ENCODE results near the gene SLC44A2.
A peak's percentile ranks its signal among the peaks of the same experiment; 100 is the strongest.
"Not testable (repeated sequence)": the region's sequence is repeated elsewhere in the genome, so short reads cannot be mapped to it uniquely, and the experiment has no call there.

SLC44A2 gene

DNA sequence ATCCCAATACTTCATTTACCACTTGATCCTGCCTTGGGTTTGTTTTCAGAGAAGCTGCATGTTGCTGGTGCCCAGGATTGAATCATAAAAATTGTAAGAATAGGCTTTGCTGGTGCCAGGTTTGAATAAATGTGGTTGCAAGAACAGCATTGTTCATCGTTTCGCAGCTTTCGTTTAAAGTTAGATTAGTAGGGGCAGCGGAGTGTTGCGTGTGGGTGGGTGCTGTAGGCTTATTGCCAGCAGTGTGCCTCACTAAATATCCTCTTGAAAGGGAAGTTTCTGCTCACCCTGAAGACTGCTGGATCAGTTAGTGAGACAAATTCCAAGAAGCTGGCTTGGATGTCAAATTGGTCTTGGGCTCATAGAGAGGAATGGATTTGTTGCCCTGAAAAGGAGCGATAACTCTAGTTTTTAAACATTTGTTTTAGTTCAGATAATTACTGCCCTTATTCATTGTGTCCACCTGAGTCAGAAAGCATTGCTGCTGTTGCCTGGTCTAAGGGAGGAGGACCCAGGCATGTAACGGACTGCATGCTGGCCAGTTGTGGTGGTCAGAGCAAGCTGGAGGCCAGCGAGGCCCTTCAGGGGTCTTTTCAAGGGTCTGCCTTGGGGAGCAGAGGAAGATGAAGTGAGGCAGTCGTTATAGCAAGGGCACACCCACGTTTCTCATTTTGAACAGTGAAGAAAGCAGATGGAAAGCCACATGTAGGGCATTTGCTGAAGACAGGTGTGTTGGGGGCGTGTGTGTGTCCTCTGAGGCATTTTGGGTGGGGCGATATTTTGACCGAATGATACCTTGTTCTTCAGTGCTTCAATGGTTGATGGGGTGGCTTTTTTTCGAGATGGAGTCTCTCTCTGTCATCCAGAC is 37.3 kb downstream of the SLC44A2 start:
- H2AFZ ChIP-seq (ENCODE audit: low read length) = no peak overlapping the region
- H3K4ac ChIP-seq (ENCODE audit: low read length) = no peak overlapping the region
- H3K9me3 ChIP-seq (replicated peaks in 1 of 2; ENCODE audit: control insufficient read depth in 2 of 2, insufficient read depth in 1 of 2, low read depth in 1 of 2, low read length in 2 of 2) = no peaks in the 10 kb centered on the region
- no CpG with 5 or more reads among the region's 14 CpGs for WGBS, 2 donors (ENCODE audit: extremely low coverage in 2 of 2, insufficient read length in 2 of 2, insufficient replicate concordance in 1 of 2)
- no peak overlapping the region for H3K14ac ChIP-seq (ENCODE audit: low read length)
- H3K79me1 ChIP-seq (ENCODE audit: low read depth, low read length) = peaks cover 2% of the 10 kb centered on the region
- H2BK120ac ChIP-seq (ENCODE audit: low read depth, low read length) = no peak overlapping the region
- H3K4me3 ChIP-seq (ENCODE audit: low read length in 2 of 2) = no peak overlapping the region
- H3K23ac ChIP-seq (ENCODE audit: low read depth, low read length, poor library complexity) = no peak overlapping the region
- no peak overlapping the region for H3K27ac ChIP-seq (replicated peaks; ENCODE audit: low read length)
- H2AK5ac ChIP-seq (ENCODE audit: low read depth, low read length) = no peak overlapping the region
- peaks cover 17 to 89% of the 10 kb centered on the region in 2 donors for H3K36me3 ChIP-seq (replicated peaks in 1 of 2; ENCODE audit: control insufficient read depth in 2 of 2, insufficient read depth in 2 of 2, low read length in 2 of 2)
- H2BK5ac ChIP-seq (ENCODE audit: low read length) = no peak overlapping the region
- H2BK15ac ChIP-seq (ENCODE audit: low read length) = no peak overlapping the region
- H3K9ac ChIP-seq (ENCODE audit: low read depth, low read length, poor library complexity) = peak overlapping the region; percentile 54
- peaks cover 0 to 5% of the 10 kb centered on the region in 2 donors for H3K4me1 ChIP-seq (ENCODE audit: control insufficient read depth in 2 of 2, insufficient read depth in 1 of 2, low read depth in 1 of 2, low read length in 2 of 2)
- no peak overlapping the region for H3K18ac ChIP-seq (ENCODE audit: low read length)
- H2BK12ac ChIP-seq (ENCODE audit: low read length) = no peak overlapping the region
- H4K91ac ChIP-seq (ENCODE audit: low read depth, low read length, poor library complexity) = no peak overlapping the region
- H4K8ac ChIP-seq (ENCODE audit: low read depth, low read length) = no peak overlapping the region
- no peak overlapping the region for H3K4me2 ChIP-seq (ENCODE audit: insufficient read depth, low read length, poor library complexity, severe bottlenecking)
- no peaks in the 10 kb centered on the region for H3K27me3 ChIP-seq (ENCODE audit: control insufficient read depth in 3 of 3, insufficient read depth in 3 of 3, low read depth in 1 of 3, low read length in 3 of 3)
- no peak for DNase-seq (ENCODE audit: low spot score)

- H3K14ac ChIP-seq (ENCODE audit: low read length); H3K9ac ChIP-seq (ENCODE audit: low read depth, low read length, poor library complexity); H3K4me1 ChIP-seq (ENCODE audit: control insufficient read depth in 2 of 2, insufficient read depth in 1 of 2, low read depth in 1 of 2, low read length in 2 of 2); H3K4ac ChIP-seq (ENCODE audit: low read length); H3K79me1 ChIP-seq (ENCODE audit: low read depth, low read length); H3K27me3 ChIP-seq (ENCODE audit: control insufficient read depth in 3 of 3, insufficient read depth in 3 of 3, low read depth in 1 of 3, low read length in 3 of 3); H3K4me3 ChIP-seq (ENCODE audit: low read length in 2 of 2); H2BK5ac ChIP-seq (ENCODE audit: low read length); H4K8ac ChIP-seq (ENCODE audit: low read depth, low read length); H2BK120ac ChIP-seq (ENCODE audit: low read depth, low read length); H2BK12ac ChIP-seq (ENCODE audit: low read length); H3K18ac ChIP-seq (ENCODE audit: low read length); H2BK15ac ChIP-seq (ENCODE audit: low read length); H3K27ac ChIP-seq (replicated peaks; ENCODE audit: low read length); H2AFZ ChIP-seq (ENCODE audit: low read length); H2AK5ac ChIP-seq (ENCODE audit: low read depth, low read length); DNase-seq (ENCODE audit: low spot score); H4K91ac ChIP-seq (ENCODE audit: low read depth, low read length, poor library complexity); H3K4me2 ChIP-seq (ENCODE audit: insufficient read depth, low read length, poor library complexity, severe bottlenecking); H3K23ac ChIP-seq (ENCODE audit: low read depth, low read length, poor library complexity); H3K9me3 ChIP-seq (replicated peaks in 1 of 2; ENCODE audit: control insufficient read depth in 2 of 2, insufficient read depth in 1 of 2, low read depth in 1 of 2, low read length in 2 of 2): not testable (repeated sequence)
- peaks cover 18 to 89% of the 10 kb centered on the region in 2 donors for H3K36me3 ChIP-seq (replicated peaks in 1 of 2; ENCODE audit: control insufficient read depth in 2 of 2, insufficient read depth in 2 of 2, low read length in 2 of 2)
- WGBS, 2 donors (ENCODE audit: extremely low coverage in 2 of 2, insufficient read length in 2 of 2, insufficient replicate concordance in 1 of 2) = no CpG with 5 or more reads among the region's 16 CpGs
Measured at GRCh38 chr19:10663252-10663563, 37.9 kb downstream of the SLC44A2 start.

GRCh38 chr19:10667867-10668266 is 42.5 kb downstream of the SLC44A2 start:
- Histone ChIP-seq H4K8ac (ENCODE audit: low read depth, low read length) (no peak overlapping the region), H3K23ac (ENCODE audit: low read depth, low read length, poor library complexity) (no peak overlapping the region), H3K4me3 (ENCODE audit: low read length in 2 of 2) (no peak overlapping the region), H3K79me1 (ENCODE audit: low read depth, low read length) (peaks cover 2% of the 10 kb centered on the region), H3K9ac (ENCODE audit: low read depth, low read length, poor library complexity) (no peak overlapping the region), H2AK5ac (ENCODE audit: low read depth, low read length) (no peak overlapping the region), H2BK120ac (ENCODE audit: low read depth, low read length) (no peak overlapping the region), H2BK5ac (ENCODE audit: low read length) (no peak overlapping the region), H3K14ac (ENCODE audit: low read length) (no peak overlapping the region), H3K36me3 (replicated peaks in 1 of 2; ENCODE audit: control insufficient read depth in 2 of 2, insufficient read depth in 2 of 2, low read length in 2 of 2) (peaks cover 32 to 89% of the 10 kb centered on the region in 2 donors), H3K4ac (ENCODE audit: low read length) (no peak overlapping the region), H3K27me3 (ENCODE audit: control insufficient read depth in 3 of 3, insufficient read depth in 3 of 3, low read depth in 1 of 3, low read length in 3 of 3) (no peaks in the 10 kb centered on the region), H3K9me3 (replicated peaks in 1 of 2; ENCODE audit: control insufficient read depth in 2 of 2, insufficient read depth in 1 of 2, low read depth in 1 of 2, low read length in 2 of 2) (no peaks in the 10 kb centered on the region), H3K4me2 (ENCODE audit: insufficient read depth, low read length, poor library complexity, severe bottlenecking) (no peak overlapping the region), H2BK12ac (ENCODE audit: low read length) (no peak overlapping the region), H3K18ac (ENCODE audit: low read length) (no peak overlapping the region), H4K91ac (ENCODE audit: low read depth, low read length, poor library complexity) (no peak overlapping the region), H3K27ac (replicated peaks; ENCODE audit: low read length) (no peak overlapping the region), H2BK15ac (ENCODE audit: low read length) (no peak overlapping the region), H2AFZ (ENCODE audit: low read length) (no peak overlapping the region), H3K4me1 (ENCODE audit: control insufficient read depth in 2 of 2, insufficient read depth in 1 of 2, low read depth in 1 of 2, low read length in 2 of 2) (peaks cover 0 to 1% of the 10 kb centered on the region in 2 donors)
- no peak for DNase-seq (ENCODE audit: low spot score)
- WGBS, 2 donors (ENCODE audit: extremely low coverage in 2 of 2, insufficient read length in 2 of 2, insufficient replicate concordance in 1 of 2) = no CpG with 5 or more reads among the region's 6 CpGs

DNA sequence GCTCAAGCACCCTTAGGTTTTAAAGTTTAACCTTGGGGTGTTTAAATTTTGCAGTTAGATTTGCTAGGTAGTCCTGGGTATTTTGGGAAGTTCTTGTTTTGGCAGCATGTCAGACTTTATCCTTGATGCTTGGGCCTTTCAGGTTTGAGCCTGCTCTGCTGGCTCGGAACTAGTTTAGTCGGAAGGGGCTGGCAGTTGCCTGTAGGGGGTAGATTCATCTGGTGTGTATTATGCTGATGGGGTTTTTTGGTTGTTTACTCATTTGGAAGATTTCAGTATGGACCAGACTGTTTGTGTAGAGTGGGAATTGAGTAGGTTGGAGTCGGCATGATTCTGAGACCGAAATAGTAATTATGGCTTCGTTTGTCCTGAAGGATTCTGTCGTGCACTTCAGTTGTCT is 43.9 kb downstream of the SLC44A2 start:
- Histone ChIP-seq H2BK12ac (ENCODE audit: low read length) (no peak overlapping the region), H3K4ac (ENCODE audit: low read length) (no peak overlapping the region), H3K79me1 (ENCODE audit: low read depth, low read length) (peaks cover 5% of the 10 kb centered on the region), H3K4me3 (ENCODE audit: low read length in 2 of 2) (no peak overlapping the region), H3K4me2 (ENCODE audit: insufficient read depth, low read length, poor library complexity, severe bottlenecking) (no peak overlapping the region), H3K23ac (ENCODE audit: low read depth, low read length, poor library complexity) (no peak overlapping the region), H2BK5ac (ENCODE audit: low read length) (no peak overlapping the region), H2AFZ (ENCODE audit: low read length) (no peak overlapping the region), H3K14ac (ENCODE audit: low read length) (no peak overlapping the region), H3K36me3 (replicated peaks in 1 of 2; ENCODE audit: control insufficient read depth in 2 of 2, insufficient read depth in 2 of 2, low read length in 2 of 2) (peaks cover 40 to 92% of the 10 kb centered on the region in 2 donors), H3K27ac (replicated peaks; ENCODE audit: low read length) (no peak overlapping the region), H2BK15ac (ENCODE audit: low read length) (no peak overlapping the region), H2AK5ac (ENCODE audit: low read depth, low read length) (no peak overlapping the region), H3K18ac (ENCODE audit: low read length) (no peak overlapping the region), H3K9ac (ENCODE audit: low read depth, low read length, poor library complexity) (no peak overlapping the region), H3K27me3 (ENCODE audit: control insufficient read depth in 3 of 3, insufficient read depth in 3 of 3, low read depth in 1 of 3, low read length in 3 of 3) (no peaks in the 10 kb centered on the region), H3K4me1 (ENCODE audit: control insufficient read depth in 2 of 2, insufficient read depth in 1 of 2, low read depth in 1 of 2, low read length in 2 of 2) (peaks cover 0 to 1% of the 10 kb centered on the region in 2 donors), H4K8ac (ENCODE audit: low read depth, low read length) (no peak overlapping the region), H2BK120ac (ENCODE audit: low read depth, low read length) (no peak overlapping the region), H3K9me3 (replicated peaks in 1 of 2; ENCODE audit: control insufficient read depth in 2 of 2, insufficient read depth in 1 of 2, low read depth in 1 of 2, low read length in 2 of 2) (no peaks in the 10 kb centered on the region), H4K91ac (ENCODE audit: low read depth, low read length, poor library complexity) (no peak overlapping the region)
- WGBS, 2 donors (ENCODE audit: extremely low coverage in 2 of 2, insufficient read length in 2 of 2, insufficient replicate concordance in 1 of 2) = no CpG with 5 or more reads among the region's 6 CpGs
- no peak for DNase-seq (ENCODE audit: low spot score)

Data from neuronal stem cell (in vitro differentiated cells).